AG04449 (cell line): ENCODE data around the gene FAM234B.
"Not testable (repeated sequence)": the region's sequence is repeated elsewhere in the genome, so short reads cannot be mapped to it uniquely, and the experiment has no call there.

Experiments used
- CTCF ChIA-PET: fragments of 350-600 bp; formaldehyde crosslinking; extraction: SDS; loops from one replicate; lab custom pipeline; 2021; ENCODE audit warnings: antibody characterized with exemption; lab: Yijun Ruan, JAX
- POLR2A ChIA-PET: fragments of 400-600, 350-600 bp; formaldehyde crosslinking; extraction: SDS; loops from one replicate; lab custom pipeline; 2020; ENCODE audit warnings: antibody characterized with exemption, inconsistent platforms; lab: Yijun Ruan, JAX
- DNase-seq: peaks from one replicate; pipeline ENCODE4 v3.0.0-alpha.2; 2010; ENCODE audit warnings: low read depth, low spot score
- H3K4me3 ChIP-seq: 2 replicates; pipeline ENCODE4 v1.5.1; 2011; ENCODE audit warnings: low read depth, mild to moderate bottlenecking, control low read depth, low read length
- CTCF ChIP-seq: IDR thresholded peaks from one replicate; pipeline ENCODE4 v1.5.1; 2011; ENCODE audit warnings: mild to moderate bottlenecking, moderate library complexity, low read length, control low read depth, inconsistent platforms; ENCODE audit not compliant: insufficient read depth; ENCODE audit errors: missing control alignments

Gene FAM234B

DNA sequence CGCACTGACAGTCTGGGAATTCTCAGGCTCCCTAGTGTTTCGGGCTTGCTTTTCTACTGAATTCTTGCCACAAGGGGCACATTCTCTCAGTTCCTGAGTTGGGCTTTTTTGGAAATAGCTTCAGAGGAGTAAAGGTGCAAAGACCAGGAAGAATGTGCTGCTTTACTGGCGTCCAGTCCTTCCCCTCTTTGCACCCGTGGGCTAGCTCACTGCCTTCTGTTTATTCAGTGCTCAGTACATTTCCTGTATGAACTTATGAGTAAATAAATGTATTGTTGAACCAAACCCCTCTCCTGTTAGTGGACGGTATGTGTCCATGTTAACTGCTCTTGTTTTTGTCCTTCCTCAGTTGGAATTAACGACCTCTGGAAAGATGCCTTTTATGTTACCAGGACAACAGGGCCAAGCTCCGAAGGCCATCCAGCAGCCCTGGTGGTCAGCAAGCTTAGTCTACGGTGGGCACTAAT, 35.3 kb downstream of the FAM234B start:
- CTCF ChIA-PET, result interaction anchor here (1.0 kb wide), 1 partner anchor 15 kb away, joined by 4 read pairs; no protein-coding TSS in a partner anchor
- POLR2A ChIA-PET, result no interaction called here
- no peak for TF ChIP-seq CTCF
- H3K4me3 ChIP-seq, result no peak overlapping the region
- no peak for DNase-seq

- TF ChIP-seq CTCF, result no peak
- ChIA-PET CTCF (interaction anchor here (1.1 kb wide), 1 partner anchor 13 kb away, joined by 4 read pairs; no protein-coding TSS in a partner anchor), POLR2A (no interaction called here)
- no peak for DNase-seq
- H3K4me3 ChIP-seq, result no peak overlapping the region
These were observed 36.1 kb downstream of the FAM234B start for GRCh38 chr12:13080266-13080665.

- ChIA-PET CTCF (interaction anchor here (0.7 to 1.0 kb wide), 2 partner anchors 24 to 152 kb away, joined by 3 to 5 read pairs; no protein-coding TSS in a partner anchor), POLR2A (no interaction called here)
- no peak for DNase-seq
- no peak overlapping the region for H3K4me3 ChIP-seq
- no peak for TF ChIP-seq CTCF
These were observed 38.7 kb downstream of the FAM234B start for GRCh38 chr12:13082861-13083260.

GRCh38 chr12:13083638-13084037, 39.5 kb downstream of the FAM234B start:
- DNase-seq, H3K4me3 ChIP-seq, POLR2A ChIA-PET, CTCF ChIA-PET: not testable (repeated sequence)

DNA sequence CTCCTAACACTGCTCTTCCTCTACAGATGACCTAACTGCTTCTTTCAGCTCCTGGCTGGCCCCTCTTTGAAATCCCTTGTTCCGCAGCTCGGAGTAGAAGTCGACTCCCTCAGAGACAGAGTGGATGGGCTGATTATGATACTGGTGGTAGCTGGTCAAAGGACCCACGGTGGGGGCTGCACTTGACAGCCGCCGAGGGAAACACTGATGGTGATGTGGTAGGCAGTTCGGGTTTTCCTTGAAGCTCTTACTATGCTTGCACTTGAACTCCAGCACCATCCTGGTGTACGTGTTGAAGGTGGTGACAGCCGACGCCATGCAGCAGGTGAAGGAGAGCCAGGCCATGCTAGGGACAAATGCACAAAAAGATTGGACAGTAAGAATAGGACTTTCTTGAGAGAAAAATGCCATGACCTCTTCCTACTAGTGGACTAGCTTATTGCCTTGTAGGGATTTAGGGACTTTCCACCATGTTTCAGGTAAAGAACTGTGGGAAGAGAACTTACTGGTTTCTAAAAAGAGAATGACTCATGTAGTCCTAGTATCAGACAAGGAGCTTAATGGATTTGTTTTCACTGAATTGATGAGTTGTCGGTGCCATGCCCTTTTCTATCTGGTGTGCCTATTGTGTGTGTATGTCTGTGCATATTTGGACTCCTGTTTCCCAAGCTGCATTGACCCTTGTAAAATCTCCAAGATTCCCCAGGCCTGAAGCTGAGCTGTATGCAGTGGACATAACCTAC, 40.9 kb downstream of the FAM234B start:
- POLR2A ChIA-PET, result interaction anchor here (0.5 kb wide), 1 partner anchor 18 kb away, joined by 3 read pairs; no protein-coding TSS in a partner anchor

GRCh38 chr12:13085968-13086686, 41.9 kb downstream of the FAM234B start:
- POLR2A ChIA-PET, result no interaction called here
- no peak for DNase-seq
- no peak for TF ChIP-seq CTCF
- CTCF ChIA-PET, result interaction anchor here (0.8 to 2.2 kb wide), 6 partner anchors 62 to 170 kb away, joined by 3 to 7 read pairs (median 4); no protein-coding TSS in a partner anchor
- H3K4me3 ChIP-seq, result no peak overlapping the region

More for the DNA sequence above, 40.9 kb downstream of the FAM234B start:
- DNase-seq, result no peak
- TF ChIP-seq CTCF, result no peak
- CTCF ChIA-PET, result interaction anchor here (0.8 to 2.2 kb wide), 4 partner anchors 61 to 128 kb away, joined by 3 to 7 read pairs (median 5); no protein-coding TSS in a partner anchor
- H3K4me3 ChIP-seq, result no peak overlapping the region
